Smooth muscle cell (in vitro differentiated cells): ENCODE data around the gene TYK2. TPM values are rescaled to one million over a fixed set of nuclear protein-coding genes. Genes with fewer than 3 reads are reported as not detected.

Experiments
- DNase-seq: peaks from one replicate; lab custom pipeline; 2025; ENCODE audit not compliant: unreplicated experiment; lab: John Stamatoyannopoulos, UW
- H2AFZ ChIP-seq: fragments of 200-600 bp; sonication (generic); 2 replicates; pipeline ENCODE4 v1.6.0; 2016; ENCODE audit warnings: antibody characterized with exemption, low read depth, mild to moderate bottlenecking
- H3F3A ChIP-seq: fragments of 200-600 bp; sonication (generic); 2 replicates; pipeline ENCODE4 v1.6.0; 2017; ENCODE audit warnings: antibody characterized with exemption, low read depth
- H3K27ac ChIP-seq: fragments of 200-600 bp; sonication (generic); 2 replicates; pipeline ENCODE4 v1.5.1; 2016; ENCODE audit warnings: low read depth, mild to moderate bottlenecking
- H3K27me3 ChIP-seq: fragments of 200-600 bp; sonication (generic); 2 replicates; pipeline ENCODE4 v1.6.1; 2016; ENCODE audit warnings: low read depth, mild to moderate bottlenecking
- H3K36me3 ChIP-seq: fragments of 200-600 bp; sonication (generic); 2 replicates; pipeline ENCODE4 v1.5.1; 2016; ENCODE audit warnings: low read depth
- H3K4me1 ChIP-seq: fragments of 200-600 bp; sonication (generic); 2 replicates; pipeline ENCODE4 v1.5.1; 2016; ENCODE audit warnings: low read depth
- H3K4me2 ChIP-seq: fragments of 200-600 bp; sonication (generic); 2 replicates; pipeline ENCODE4 v1.6.0; 2016; ENCODE audit warnings: mild to moderate bottlenecking
- H3K4me3 ChIP-seq: fragments of 200-600 bp; sonication (generic); 2 replicates; pipeline ENCODE4 v1.5.1; 2016; ENCODE audit warnings: mild to moderate bottlenecking
- H3K79me2 ChIP-seq: fragments of 200-600 bp; sonication (generic); 2 replicates; pipeline ENCODE4 v1.6.0; 2016; ENCODE audit warnings: low read depth, mild to moderate bottlenecking
- H3K9ac ChIP-seq: fragments of 200-600 bp; sonication (generic); 2 replicates; pipeline ENCODE4 v1.6.0; 2016; ENCODE audit warnings: low read depth
- H3K9me3 ChIP-seq: fragments of 200-600 bp; sonication (generic); replicated peaks from 2 replicates; pipeline ENCODE4 v1.5.1; 2016; ENCODE audit warnings: low read depth
- H4K20me1 ChIP-seq: fragments of 200-600 bp; sonication (generic); 2 replicates; pipeline ENCODE4 v1.6.0; 2016; ENCODE audit warnings: low read depth
- WGBS: methylation state at CpG from one replicate; pipeline ENCODE4 v1.1.7; 2016; ENCODE audit warnings: low lambda C conversion rate; 5-methylcytosine and 5-hydroxymethylcytosine counted together
- polyA plus RNA-seq: library from polyadenylated mRNA; unstranded; fragments of >200 nt; fragmentation: Nextera tagmentation; extraction: Ambion mirVana; gene quantifications from 2 replicates; pipeline ENCODE4 v1.2.1, GENCODE V29; 2016
- total RNA-seq: library from RNA; depleted of rRNA; stranded (reverse); fragments of >200 nt; gene quantifications from 2 replicates; pipeline ENCODE4 v1.2.3, GENCODE V29; 2014
- TF ChIP-seq, protein P1 (sequence below): fragments of 200-600 bp; sonication (generic); IDR thresholded peaks from 2 replicates; pipeline ENCODE4 v1.5.1; 2017; ENCODE audit warnings: borderline replicate concordance, mild to moderate bottlenecking, antibody characterized with exemption; ENCODE audit not compliant: insufficient read depth, poor library complexity, severe bottlenecking

The TYK2 gene
- total and polyA plus RNA-seq, 2 experiments from 2014 or later = 53.1 to 98.4 TPM

- Histone ChIP-seq H3K36me3 (no peaks in the 10 kb centered on the region), H3F3A (no peaks in the 10 kb centered on the region), H2AFZ (no peak overlapping the region), H4K20me1 (no peaks in the 10 kb centered on the region), H3K27ac (no peak overlapping the region), H3K9ac (no peak overlapping the region), H3K4me3 (peak overlapping the region; percentile 27), H3K4me1 (no peaks in the 10 kb centered on the region), H3K27me3 (peaks cover 51% of the 10 kb centered on the region), H3K9me3 (no peaks in the 10 kb centered on the region), H3K79me2 (no peaks in the 10 kb centered on the region), H3K4me2 (peak overlapping the region; percentile 88)
- WGBS = 10% methylated on average over 38 of the region's 38 CpGs
- TF ChIP-seq, protein P1, sequence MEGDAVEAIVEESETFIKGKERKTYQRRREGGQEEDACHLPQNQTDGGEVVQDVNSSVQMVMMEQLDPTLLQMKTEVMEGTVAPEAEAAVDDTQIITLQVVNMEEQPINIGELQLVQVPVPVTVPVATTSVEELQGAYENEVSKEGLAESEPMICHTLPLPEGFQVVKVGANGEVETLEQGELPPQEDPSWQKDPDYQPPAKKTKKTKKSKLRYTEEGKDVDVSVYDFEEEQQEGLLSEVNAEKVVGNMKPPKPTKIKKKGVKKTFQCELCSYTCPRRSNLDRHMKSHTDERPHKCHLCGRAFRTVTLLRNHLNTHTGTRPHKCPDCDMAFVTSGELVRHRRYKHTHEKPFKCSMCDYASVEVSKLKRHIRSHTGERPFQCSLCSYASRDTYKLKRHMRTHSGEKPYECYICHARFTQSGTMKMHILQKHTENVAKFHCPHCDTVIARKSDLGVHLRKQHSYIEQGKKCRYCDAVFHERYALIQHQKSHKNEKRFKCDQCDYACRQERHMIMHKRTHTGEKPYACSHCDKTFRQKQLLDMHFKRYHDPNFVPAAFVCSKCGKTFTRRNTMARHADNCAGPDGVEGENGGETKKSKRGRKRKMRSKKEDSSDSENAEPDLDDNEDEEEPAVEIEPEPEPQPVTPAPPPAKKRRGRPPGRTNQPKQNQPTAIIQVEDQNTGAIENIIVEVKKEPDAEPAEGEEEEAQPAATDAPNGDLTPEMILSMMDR = peak; percentile 88
- peak; percentile 64 for DNase-seq
These were observed 43.8 kb upstream of the TYK2 start for GRCh38 chr19:10424011-10424637.

DNA sequence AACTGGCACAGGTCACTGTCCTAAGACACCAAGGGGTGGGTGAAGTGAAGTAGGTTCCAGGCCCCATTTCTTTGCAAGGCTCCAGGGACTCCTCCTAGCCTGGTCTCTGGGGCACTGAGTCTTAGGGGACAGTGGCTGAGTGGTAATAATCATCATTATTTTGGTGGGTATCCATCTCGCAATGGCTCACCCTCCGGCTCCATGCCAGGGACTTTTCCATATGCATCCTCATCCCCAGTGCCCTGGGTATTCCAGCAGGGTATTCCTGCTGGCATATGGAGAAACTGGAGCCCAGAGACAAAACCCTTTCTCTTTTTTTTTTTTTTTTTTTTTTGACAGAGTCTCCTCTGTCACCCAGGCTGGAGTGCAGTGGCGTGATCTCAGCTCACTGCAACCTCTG is 42.5 kb upstream of the TYK2 start:
- Histone ChIP-seq H3K36me3 (no peaks in the 10 kb centered on the region), H3K9ac (no peak overlapping the region), H3K79me2 (no peaks in the 10 kb centered on the region), H3K27me3 (peaks cover 63% of the 10 kb centered on the region), H3K4me2 (no peak overlapping the region), H3F3A (no peaks in the 10 kb centered on the region), H3K4me1 (peaks cover 10% of the 10 kb centered on the region), H3K27ac (no peak overlapping the region), H3K4me3 (no peak overlapping the region), H4K20me1 (no peaks in the 10 kb centered on the region), H2AFZ (no peak overlapping the region), H3K9me3 (no peaks in the 10 kb centered on the region)
- TF ChIP-seq, protein P1 = no peak
- 91% methylated on average over 3 of the region's 3 CpGs for WGBS
- DNase-seq = no peak

DNA sequence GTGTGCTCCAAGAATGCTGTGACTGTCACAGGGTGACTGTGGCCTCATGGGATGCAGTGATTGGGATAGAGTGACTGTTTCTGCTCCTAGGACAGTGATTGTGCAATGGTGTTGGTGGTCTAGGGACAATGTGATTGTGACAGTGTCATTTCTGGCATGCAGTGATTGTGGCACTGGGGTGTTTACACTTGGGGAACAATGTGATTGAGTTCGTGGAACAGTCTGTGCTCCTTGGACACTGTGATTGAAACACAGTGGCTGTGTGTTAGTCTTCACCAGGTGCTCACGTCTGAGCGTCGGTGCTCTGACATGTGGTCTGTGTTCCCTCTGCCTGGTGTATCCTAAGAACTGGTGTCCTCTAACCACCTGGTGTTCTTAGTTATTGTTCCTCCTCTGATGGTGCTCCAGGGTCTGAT is 41.7 kb upstream of the TYK2 start:
- WGBS = 72% methylated on average over 4 of the region's 4 CpGs
- Histone ChIP-seq H3K79me2 (no peaks in the 10 kb centered on the region), H3K4me2 (no peak overlapping the region), H3K27me3 (peaks cover 71% of the 10 kb centered on the region), H3K4me3 (no peak overlapping the region), H3K9me3 (no peaks in the 10 kb centered on the region), H2AFZ (no peak overlapping the region), H3K9ac (no peak overlapping the region), H3K36me3 (no peaks in the 10 kb centered on the region), H4K20me1 (no peaks in the 10 kb centered on the region), H3K27ac (no peak overlapping the region), H3K4me1 (peaks cover 14% of the 10 kb centered on the region), H3F3A (peaks cover 3% of the 10 kb centered on the region)
- TF ChIP-seq, protein P1 = no peak
- DNase-seq = no peak

- peaks cover 75% of the 10 kb centered on the region for H3K27me3 ChIP-seq
- TF ChIP-seq, protein P1 = no peak
- no peaks in the 10 kb centered on the region for H3K79me2 ChIP-seq
- H3F3A ChIP-seq = peaks cover 4% of the 10 kb centered on the region
- 42% methylated on average over 16 of the region's 17 CpGs for whole genome bisulfite sequencing
- no peaks in the 10 kb centered on the region for H4K20me1 ChIP-seq
- no peak overlapping the region for H3K27ac ChIP-seq
- H3K4me2 ChIP-seq = peak overlapping the region; percentile 81
- H3K9me3 ChIP-seq = no peaks in the 10 kb centered on the region
- peaks cover 14% of the 10 kb centered on the region for H3K4me1 ChIP-seq
- peak overlapping the region; percentile 32 for H3K4me3 ChIP-seq
- DNase-seq = no peak
- no peak overlapping the region for H2AFZ ChIP-seq
- H3K9ac ChIP-seq = no peak overlapping the region
- H3K36me3 ChIP-seq = no peaks in the 10 kb centered on the region
These were observed 41.1 kb upstream of the TYK2 start for GRCh38 chr19:10421240-10422045.
